Thyroid gland (tissue), 4 donors: ENCODE data around the gene OSGIN1.

Experiments used
- POLR2A ChIP-seq, 2 donors: fragments of 450-650 bp; IDR thresholded peaks; one replicate each; pipeline ENCODE4 v1.6.1; 2017; ENCODE audit warnings: antibody characterized with exemption in 2 of 2, mild to moderate bottlenecking in 2 of 2, moderate library complexity in 1 of 2
- TF ChIP-seq, protein P1 (sequence below), 6 experiments: fragments of 200-600 bp in 3 of 6; fragments of 450-650 bp in 3 of 6; sonication (generic) in 3 of 6; IDR thresholded peaks; one replicate each; pipeline ENCODE4 v1.5.1; 2016 to 2019; ENCODE audit warnings: antibody characterized with exemption in 6 of 6, mild to moderate bottlenecking in 2 of 6, inconsistent platforms in 1 of 6, moderate library complexity in 1 of 6

GRCh38 chr16:83957296-83957855 is 4.3 kb downstream of the OSGIN1 start:
- no peak for TF ChIP-seq POLR2A (IDR thresholded peaks at IDR 0.05)
- TF ChIP-seq, protein P1, sequence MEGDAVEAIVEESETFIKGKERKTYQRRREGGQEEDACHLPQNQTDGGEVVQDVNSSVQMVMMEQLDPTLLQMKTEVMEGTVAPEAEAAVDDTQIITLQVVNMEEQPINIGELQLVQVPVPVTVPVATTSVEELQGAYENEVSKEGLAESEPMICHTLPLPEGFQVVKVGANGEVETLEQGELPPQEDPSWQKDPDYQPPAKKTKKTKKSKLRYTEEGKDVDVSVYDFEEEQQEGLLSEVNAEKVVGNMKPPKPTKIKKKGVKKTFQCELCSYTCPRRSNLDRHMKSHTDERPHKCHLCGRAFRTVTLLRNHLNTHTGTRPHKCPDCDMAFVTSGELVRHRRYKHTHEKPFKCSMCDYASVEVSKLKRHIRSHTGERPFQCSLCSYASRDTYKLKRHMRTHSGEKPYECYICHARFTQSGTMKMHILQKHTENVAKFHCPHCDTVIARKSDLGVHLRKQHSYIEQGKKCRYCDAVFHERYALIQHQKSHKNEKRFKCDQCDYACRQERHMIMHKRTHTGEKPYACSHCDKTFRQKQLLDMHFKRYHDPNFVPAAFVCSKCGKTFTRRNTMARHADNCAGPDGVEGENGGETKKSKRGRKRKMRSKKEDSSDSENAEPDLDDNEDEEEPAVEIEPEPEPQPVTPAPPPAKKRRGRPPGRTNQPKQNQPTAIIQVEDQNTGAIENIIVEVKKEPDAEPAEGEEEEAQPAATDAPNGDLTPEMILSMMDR (IDR thresholded peaks at IDR 0.05): no peak
